ENCODE measurements around the gene LTC4S. TPM values are rescaled to one million over a fixed set of nuclear protein-coding genes. Genes with fewer than 3 reads are reported as not detected.

The LTC4S gene
- polyA plus RNA-seq, 2 of the 4 experiments (the other 2 are of a cell fraction): not detected

DNA sequence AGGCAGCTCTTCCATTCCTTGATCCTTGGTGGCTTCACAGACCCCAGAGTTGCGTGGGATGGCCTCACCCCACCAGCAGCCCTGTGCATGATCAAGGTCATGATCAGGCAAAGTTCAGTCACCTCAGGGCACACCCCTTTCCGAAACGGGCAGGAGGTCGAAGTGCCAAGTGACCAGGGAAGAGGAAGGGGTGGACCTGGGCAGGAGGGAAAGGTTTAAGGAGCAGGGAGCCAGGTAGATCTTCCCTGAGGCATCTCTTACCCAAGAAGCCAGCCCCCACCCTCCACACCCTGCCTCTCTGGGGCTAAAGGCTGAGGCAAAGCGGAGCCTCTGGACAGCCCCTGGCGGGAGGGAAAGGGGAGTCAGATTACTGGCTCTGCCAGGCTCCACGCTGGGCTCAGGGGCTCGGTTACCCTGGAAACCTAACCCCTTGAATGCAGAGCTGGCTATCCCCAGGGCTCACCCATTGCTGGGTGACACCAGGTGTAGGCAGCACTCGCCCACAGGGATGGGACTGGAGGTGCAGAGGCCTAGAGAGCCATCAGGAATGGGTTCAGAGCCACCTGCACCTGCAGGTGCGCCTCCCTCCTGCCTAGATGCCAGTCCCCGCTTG, 9.3 kb downstream of the LTC4S start:
- FAIRE-seq (no peak), DNase-seq (ENCODE audit: low read depth in 1 of 2, low spot score in 1 of 2) (no peak), ATAC-seq (no peak)
- Histone ChIP-seq H3K27ac (peak overlapping the region in 1 of 2 experiments; percentile 99; a peak in 3 of 6 replicates), H3K4me3 (no peak overlapping the region), H3K4me2 (peak overlapping the region; percentile 95; the same call in 2 of the 3 replicates), H3K4me1 (peaks cover 36% of the 10 kb centered on the region), H3K9me3 (no peaks in the 10 kb centered on the region)
- POLR2A ChIA-PET: interaction anchor here (1.9 kb wide), 1 partner anchor 18 kb away, joined by 9 read pairs; the partner anchor contains the start of gene SQSTM1
- 78% methylated on average over 11 of the region's 11 CpGs for WGBS (ENCODE audit: missing lambda C conversion rate)
- TF ChIP-seq SMC3 (IDR thresholded peaks at IDR 0.05) (no peak), ZFP36 (IDR thresholded peaks at IDR 0.05; ENCODE audit: borderline replicate concordance, partially characterized antibody) (no peak), MAFK (IDR thresholded peaks at IDR 0.05; ENCODE audit: partially characterized antibody) (no peak), KDM5A (IDR thresholded peaks at IDR 0.05) (no peak), FOXS1 (CRISPR knock-in tag; IDR thresholded peaks at IDR 0.05) (no peak), HOXB13 (CRISPR knock-in tag; IDR thresholded peaks at IDR 0.05; ENCODE audit: low read depth) (no peak), CBX8 (IDR thresholded peaks at IDR 0.05) (no peak), KDM1A (IDR thresholded peaks at IDR 0.05; ENCODE audit: low read depth) (no peak), MYC (IDR thresholded peaks at IDR 0.05; ENCODE audit: borderline replicate concordance, low read length) (no peak), NR3C1 (IDR thresholded peaks at IDR 0.05) (no peak), RFX5 (IDR thresholded peaks at IDR 0.05) (no peak), RARB (CRISPR knock-in tag; IDR thresholded peaks at IDR 0.05) (no peak), EHF (CRISPR knock-in tag; IDR thresholded peaks at IDR 0.05) (no peak), POLR2A (IDR thresholded peaks at IDR 0.05; ENCODE audit: low read length) (no peak), EHMT2 (IDR thresholded peaks at IDR 0.05; ENCODE audit: low read depth) (no peak), RCOR1 (IDR thresholded peaks at IDR 0.05; ENCODE audit: low read depth, low read length) (no peak), FOSB (CRISPR knock-in tag; IDR thresholded peaks at IDR 0.05) (no peak)
- TF ChIP-seq, protein P1, sequence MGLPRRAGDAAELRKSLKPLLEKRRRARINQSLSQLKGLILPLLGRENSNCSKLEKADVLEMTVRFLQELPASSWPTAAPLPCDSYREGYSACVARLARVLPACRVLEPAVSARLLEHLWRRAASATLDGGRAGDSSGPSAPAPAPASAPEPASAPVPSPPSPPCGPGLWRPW (IDR thresholded peaks at IDR 0.05): no peak
- TF ChIP-seq, protein P2, sequence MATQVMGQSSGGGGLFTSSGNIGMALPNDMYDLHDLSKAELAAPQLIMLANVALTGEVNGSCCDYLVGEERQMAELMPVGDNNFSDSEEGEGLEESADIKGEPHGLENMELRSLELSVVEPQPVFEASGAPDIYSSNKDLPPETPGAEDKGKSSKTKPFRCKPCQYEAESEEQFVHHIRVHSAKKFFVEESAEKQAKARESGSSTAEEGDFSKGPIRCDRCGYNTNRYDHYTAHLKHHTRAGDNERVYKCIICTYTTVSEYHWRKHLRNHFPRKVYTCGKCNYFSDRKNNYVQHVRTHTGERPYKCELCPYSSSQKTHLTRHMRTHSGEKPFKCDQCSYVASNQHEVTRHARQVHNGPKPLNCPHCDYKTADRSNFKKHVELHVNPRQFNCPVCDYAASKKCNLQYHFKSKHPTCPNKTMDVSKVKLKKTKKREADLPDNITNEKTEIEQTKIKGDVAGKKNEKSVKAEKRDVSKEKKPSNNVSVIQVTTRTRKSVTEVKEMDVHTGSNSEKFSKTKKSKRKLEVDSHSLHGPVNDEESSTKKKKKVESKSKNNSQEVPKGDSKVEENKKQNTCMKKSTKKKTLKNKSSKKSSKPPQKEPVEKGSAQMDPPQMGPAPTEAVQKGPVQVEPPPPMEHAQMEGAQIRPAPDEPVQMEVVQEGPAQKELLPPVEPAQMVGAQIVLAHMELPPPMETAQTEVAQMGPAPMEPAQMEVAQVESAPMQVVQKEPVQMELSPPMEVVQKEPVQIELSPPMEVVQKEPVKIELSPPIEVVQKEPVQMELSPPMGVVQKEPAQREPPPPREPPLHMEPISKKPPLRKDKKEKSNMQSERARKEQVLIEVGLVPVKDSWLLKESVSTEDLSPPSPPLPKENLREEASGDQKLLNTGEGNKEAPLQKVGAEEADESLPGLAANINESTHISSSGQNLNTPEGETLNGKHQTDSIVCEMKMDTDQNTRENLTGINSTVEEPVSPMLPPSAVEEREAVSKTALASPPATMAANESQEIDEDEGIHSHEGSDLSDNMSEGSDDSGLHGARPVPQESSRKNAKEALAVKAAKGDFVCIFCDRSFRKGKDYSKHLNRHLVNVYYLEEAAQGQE (IDR thresholded peaks at IDR 0.05): no peak
- CTCF ChIA-PET: interaction anchor here (0.7 to 6.2 kb wide), 17 partner anchors 10 to 321 kb away, joined by 3 to 86 read pairs (median 7); partner anchors contain the start of genes LTC4S, MRNIP, SQSTM1 and TBC1D9B

DNA sequence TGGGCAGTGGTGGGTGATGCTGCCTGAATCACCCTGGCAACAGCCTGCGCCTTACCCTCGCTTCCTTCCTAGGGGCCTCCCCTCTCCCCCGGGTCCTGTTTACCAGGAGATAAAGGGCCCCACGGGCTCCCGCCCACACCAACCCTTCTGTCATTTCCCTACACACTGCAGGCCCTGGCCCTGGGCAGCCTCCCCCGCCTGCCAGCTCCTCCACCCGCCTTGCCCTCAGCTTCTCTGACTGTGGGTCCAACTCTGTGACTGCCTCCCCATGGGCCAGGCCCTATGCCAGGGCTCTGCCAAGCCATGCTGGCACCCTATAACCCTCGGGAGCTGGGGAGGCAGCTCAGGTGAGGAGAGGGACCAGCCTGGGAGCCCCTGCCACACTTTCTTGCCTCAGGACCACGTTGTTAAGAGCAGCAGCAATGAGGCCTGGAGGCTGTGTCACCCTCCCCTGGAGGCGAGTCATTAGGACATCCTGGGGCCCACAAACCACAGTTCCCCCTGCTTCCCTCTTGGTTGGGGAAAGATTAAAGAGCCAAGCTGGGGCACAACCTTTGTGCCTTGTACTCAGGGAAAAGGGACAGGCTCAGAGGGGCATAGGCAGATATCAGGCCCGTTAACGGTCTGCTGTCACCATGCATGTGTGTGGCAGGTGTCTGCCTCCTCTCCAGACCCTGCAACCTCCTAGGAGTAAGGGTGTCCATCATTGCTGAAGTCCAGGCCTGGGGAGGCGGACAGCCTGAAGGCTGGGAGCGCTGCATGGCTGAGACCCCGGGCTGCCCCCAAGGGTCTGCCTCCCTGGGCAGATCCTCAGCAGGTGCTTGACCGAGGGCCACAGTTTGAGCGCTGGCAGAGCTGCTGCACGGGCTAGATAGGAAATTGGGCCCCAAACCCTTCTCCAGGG, 10.1 kb downstream of the LTC4S start:
- ATAC-seq (no peak), FAIRE-seq (no peak), DNase-seq (ENCODE audit: low read depth in 1 of 2, low spot score in 1 of 2) (no peak)
- peak overlapping the region; percentile 91 to 99; a peak in 3 of 6 replicates for H3K27ac ChIP-seq
- WGBS (ENCODE audit: missing lambda C conversion rate): 71% methylated on average over 15 of the region's 18 CpGs
- POLR2A ChIA-PET: no interaction called here
- no peak for TF ChIP-seq ZFP36 (IDR thresholded peaks at IDR 0.05; ENCODE audit: borderline replicate concordance, partially characterized antibody)
- TF ChIP-seq RCOR1 (IDR thresholded peaks at IDR 0.05; ENCODE audit: low read depth, low read length): no peak
- no peak for TF ChIP-seq HDAC2 (IDR thresholded peaks at IDR 0.05)
- TF ChIP-seq SREBF2 (IDR thresholded peaks at IDR 0.05): no peak
- TF ChIP-seq RFX5 (IDR thresholded peaks at IDR 0.05): no peak
- TF ChIP-seq FOSB (CRISPR knock-in tag; IDR thresholded peaks at IDR 0.05): no peak
- TF ChIP-seq CHD2 (IDR thresholded peaks at IDR 0.05; ENCODE audit: low read length, partially characterized antibody): no peak
- no peak for TF ChIP-seq MAFK (IDR thresholded peaks at IDR 0.05; ENCODE audit: partially characterized antibody)
- TF ChIP-seq ZNF302 (CRISPR knock-in tag; IDR thresholded peaks at IDR 0.05): no peak
- TF ChIP-seq RAD21 (conservative IDR thresholded peaks at IDR 0.05 in 1 of 2, IDR thresholded peaks at IDR 0.05 in 1 of 2): no peak
- TF ChIP-seq MYC (IDR thresholded peaks at IDR 0.05; ENCODE audit: borderline replicate concordance, low read length): no peak
- TF ChIP-seq GATA3 (IDR thresholded peaks at IDR 0.05; ENCODE audit: borderline replicate concordance): no peak
- no peak for TF ChIP-seq HOXA7 (CRISPR knock-in tag; IDR thresholded peaks at IDR 0.05)
- no peaks in the 10 kb centered on the region for H3K9me3 ChIP-seq
- H3K4me2 ChIP-seq: peak overlapping the region; percentile 95
- CTCF ChIA-PET: interaction anchor here (0.7 to 6.2 kb wide), 5 partner anchors 9 to 320 kb away, joined by 3 to 86 read pairs (median 3); partner anchors contain the start of gene LTC4S
- peaks cover 44% of the 10 kb centered on the region for H3K4me1 ChIP-seq
- H3K4me3 ChIP-seq: no peak overlapping the region
